HepG2 (cell line): ENCODE data around the gene ERC1. TPM values are rescaled to one million over a fixed set of nuclear protein-coding genes. Genes with fewer than 3 reads are reported as not detected.

ENCODE experiments used
- ATRX ChIP-seq: sonication (generic); formaldehyde crosslinking; IDR thresholded peaks from 2 replicates; pipeline ENCODE4 v1.4.0; 2020; ENCODE audit warnings: missing genetic modification reagents, borderline replicate concordance
- CREB1 ChIP-seq, 2 experiments: fragments of 450-650 bp in 1 of 2; IDR thresholded peaks; 2 replicates each; pipeline ENCODE4 v1.6.1; 2016 to 2017; ENCODE audit warnings: control low read depth in 1 of 2, mild to moderate bottlenecking in 1 of 2, missing compliant biosample characterization in 1 of 2, missing genetic modification characterization in 1 of 2
- HCFC1 ChIP-seq: fragments of 150-350 bp; IDR thresholded peaks from 2 replicates; pipeline ENCODE4 v1.6.1; 2014; ENCODE audit warnings: low read depth, low read length
- HNF4G ChIP-seq, 2 experiments: sonication (generic) in 1 of 2; formaldehyde crosslinking in 1 of 2; IDR thresholded peaks; 2 replicates each; pipeline versions ENCODE4 v1.4.0 to v1.6.1; 2011 to 2020; ENCODE audit warnings: borderline replicate concordance in 2 of 2, low read depth in 2 of 2, mild to moderate bottlenecking in 2 of 2, low read length in 1 of 2, missing genetic modification reagents in 1 of 2, moderate library complexity in 1 of 2
- HOXA7 ChIP-seq: sonication (generic); formaldehyde crosslinking; IDR thresholded peaks from 2 replicates; pipeline ENCODE4 v1.8.1; 2022; ENCODE audit warnings: mild to moderate bottlenecking, missing genetic modification reagents, moderate library complexity
- KDM5B ChIP-seq: sonication (generic); formaldehyde crosslinking; IDR thresholded peaks from 2 replicates; pipeline ENCODE4 v1.4.0; 2020; ENCODE audit warnings: missing genetic modification reagents, mild to moderate bottlenecking, borderline replicate concordance
- NFIC ChIP-seq: IDR thresholded peaks from 2 replicates; pipeline ENCODE4 v1.6.1; 2012; ENCODE audit warnings: mild to moderate bottlenecking, low read length, inconsistent platforms
- SP5 ChIP-seq: IDR thresholded peaks from 2 replicates; pipeline ENCODE4 v1.6.1; 2016; ENCODE audit warnings: low read depth, borderline replicate concordance
- SRSF9 ChIP-seq: fragments of 200-400 bp; formaldehyde crosslinking; IDR thresholded peaks from 2 replicates; pipeline ENCODE4 v1.6.1; 2018; ENCODE audit warnings: borderline replicate concordance, mild to moderate bottlenecking, low read depth, low read length; ENCODE audit not compliant: insufficient read depth, poor library complexity, severe bottlenecking
- ZBTB7B ChIP-seq: sonication (generic); formaldehyde crosslinking; IDR thresholded peaks from 2 replicates; pipeline ENCODE4 v1.4.0; 2020; ENCODE audit warnings: missing genetic modification reagents
- ZFY ChIP-seq: sonication (generic); formaldehyde crosslinking; IDR thresholded peaks from 2 replicates; pipeline ENCODE4 v1.4.0; 2020; ENCODE audit warnings: missing genetic modification reagents
- ZNF773 ChIP-seq: sonication (generic); formaldehyde crosslinking; IDR thresholded peaks from 2 replicates; pipeline ENCODE4 v1.4.0; 2020; ENCODE audit warnings: missing genetic modification reagents, borderline replicate concordance
- ZSCAN29 ChIP-seq: sonication (generic); formaldehyde crosslinking; conservative IDR thresholded peaks from 2 replicates; pipeline ENCODE4 v1.4.0; 2020; ENCODE audit warnings: mild to moderate bottlenecking, missing genetic modification reagents
- polyA plus RNA-seq, 8 experiments: library from polyadenylated mRNA; depleted of rRNA in 3 of 8; stranded (reverse) in 7 of 8; unstranded in 1 of 8; fragments of >200 nt; fragmentation: Illumina TruSeq in 4 of 8; extraction: Trizol in 4 of 8; gene quantifications; 2 replicates each; pipeline versions ENCODE4 v1.2.1 to v1.2.3, GENCODE V29; 2011 to 2016; ENCODE audit warnings: low read depth in 4 of 8, missing spikeins in 1 of 8, mixed read lengths in 1 of 8; ENCODE audit not compliant: insufficient read depth in 1 of 8
- total RNA-seq, 5 experiments: library from RNA; depleted of rRNA; stranded (reverse); fragments of >200 nt; fragmentation: Illumina TruSeq; extraction: Trizol; gene quantifications; 2 replicates each; pipeline ENCODE4 v1.2.3, GENCODE V29; 2016; ENCODE audit warnings: low read depth in 1 of 5
- TF ChIP-seq, protein P1 (sequence below): sonication (generic); formaldehyde crosslinking; IDR thresholded peaks from one replicate; pipeline ENCODE4 v1.5.1; 2020; ENCODE audit warnings: mild to moderate bottlenecking, missing genetic modification reagents; ENCODE audit errors: not compliant biosample characterization
- TF ChIP-seq, protein P2 (sequence below): sonication (generic); formaldehyde crosslinking; IDR thresholded peaks from 2 replicates; pipeline ENCODE4 v1.4.0; 2020; ENCODE audit warnings: missing genetic modification reagents
- TF ChIP-seq, protein P3 (sequence below): sonication (generic); formaldehyde crosslinking; IDR thresholded peaks from 2 replicates; pipeline ENCODE4 v1.8.1; 2023; ENCODE audit warnings: mild to moderate bottlenecking, inconsistent platforms, moderate library complexity, missing genetic modification reagents, borderline replicate concordance

The ERC1 gene
- total and polyA plus RNA-seq, 2 of the 13 experiments (the other 11 are each of a cell fraction or from before 2014, with no cell fraction given), result 6.1 to 12.4 TPM

DNA sequence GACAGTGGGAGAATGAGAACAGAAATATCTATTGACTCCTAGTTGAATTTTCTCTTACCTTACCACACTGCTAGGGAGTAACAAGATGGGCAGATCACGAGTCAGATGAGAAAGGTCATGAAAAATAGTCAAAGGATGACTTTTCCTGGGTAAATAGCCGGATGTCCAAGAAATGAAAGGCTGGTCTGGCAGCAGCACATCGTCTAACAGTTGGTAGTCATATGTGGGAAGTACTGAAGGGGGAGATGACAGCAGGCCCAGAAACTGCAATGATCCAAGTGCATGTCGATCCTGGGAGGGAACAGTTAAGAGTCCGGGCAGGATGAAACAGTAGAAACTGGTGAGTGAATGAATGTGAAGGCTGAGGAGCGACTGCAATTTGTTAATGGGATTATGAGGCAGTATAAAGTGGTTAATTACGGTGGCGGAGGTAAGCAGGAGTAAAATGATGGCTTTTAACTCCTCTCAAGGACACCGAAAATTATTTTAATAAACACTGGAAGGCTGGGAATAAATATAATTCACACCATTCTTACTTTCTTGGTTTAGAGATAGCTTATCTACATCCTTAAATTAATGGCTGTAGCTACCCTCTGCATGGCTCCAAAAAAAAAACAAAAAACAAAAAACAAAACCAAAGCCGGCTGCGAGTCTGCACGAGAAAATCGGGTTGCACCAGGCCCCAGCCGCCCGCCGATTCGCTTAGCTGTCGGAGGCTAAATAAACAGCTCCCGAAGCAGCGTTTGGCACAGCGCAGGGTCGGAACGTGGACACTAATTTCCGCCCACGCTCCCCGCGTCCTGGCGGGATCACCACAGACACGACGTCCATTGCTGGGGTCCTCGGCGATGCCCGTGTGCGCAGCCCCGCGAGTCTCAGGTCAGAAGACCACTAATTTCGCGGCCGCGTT is 1.0 kb upstream of the ERC1 start (continued):
- TF ChIP-seq, protein P1, sequence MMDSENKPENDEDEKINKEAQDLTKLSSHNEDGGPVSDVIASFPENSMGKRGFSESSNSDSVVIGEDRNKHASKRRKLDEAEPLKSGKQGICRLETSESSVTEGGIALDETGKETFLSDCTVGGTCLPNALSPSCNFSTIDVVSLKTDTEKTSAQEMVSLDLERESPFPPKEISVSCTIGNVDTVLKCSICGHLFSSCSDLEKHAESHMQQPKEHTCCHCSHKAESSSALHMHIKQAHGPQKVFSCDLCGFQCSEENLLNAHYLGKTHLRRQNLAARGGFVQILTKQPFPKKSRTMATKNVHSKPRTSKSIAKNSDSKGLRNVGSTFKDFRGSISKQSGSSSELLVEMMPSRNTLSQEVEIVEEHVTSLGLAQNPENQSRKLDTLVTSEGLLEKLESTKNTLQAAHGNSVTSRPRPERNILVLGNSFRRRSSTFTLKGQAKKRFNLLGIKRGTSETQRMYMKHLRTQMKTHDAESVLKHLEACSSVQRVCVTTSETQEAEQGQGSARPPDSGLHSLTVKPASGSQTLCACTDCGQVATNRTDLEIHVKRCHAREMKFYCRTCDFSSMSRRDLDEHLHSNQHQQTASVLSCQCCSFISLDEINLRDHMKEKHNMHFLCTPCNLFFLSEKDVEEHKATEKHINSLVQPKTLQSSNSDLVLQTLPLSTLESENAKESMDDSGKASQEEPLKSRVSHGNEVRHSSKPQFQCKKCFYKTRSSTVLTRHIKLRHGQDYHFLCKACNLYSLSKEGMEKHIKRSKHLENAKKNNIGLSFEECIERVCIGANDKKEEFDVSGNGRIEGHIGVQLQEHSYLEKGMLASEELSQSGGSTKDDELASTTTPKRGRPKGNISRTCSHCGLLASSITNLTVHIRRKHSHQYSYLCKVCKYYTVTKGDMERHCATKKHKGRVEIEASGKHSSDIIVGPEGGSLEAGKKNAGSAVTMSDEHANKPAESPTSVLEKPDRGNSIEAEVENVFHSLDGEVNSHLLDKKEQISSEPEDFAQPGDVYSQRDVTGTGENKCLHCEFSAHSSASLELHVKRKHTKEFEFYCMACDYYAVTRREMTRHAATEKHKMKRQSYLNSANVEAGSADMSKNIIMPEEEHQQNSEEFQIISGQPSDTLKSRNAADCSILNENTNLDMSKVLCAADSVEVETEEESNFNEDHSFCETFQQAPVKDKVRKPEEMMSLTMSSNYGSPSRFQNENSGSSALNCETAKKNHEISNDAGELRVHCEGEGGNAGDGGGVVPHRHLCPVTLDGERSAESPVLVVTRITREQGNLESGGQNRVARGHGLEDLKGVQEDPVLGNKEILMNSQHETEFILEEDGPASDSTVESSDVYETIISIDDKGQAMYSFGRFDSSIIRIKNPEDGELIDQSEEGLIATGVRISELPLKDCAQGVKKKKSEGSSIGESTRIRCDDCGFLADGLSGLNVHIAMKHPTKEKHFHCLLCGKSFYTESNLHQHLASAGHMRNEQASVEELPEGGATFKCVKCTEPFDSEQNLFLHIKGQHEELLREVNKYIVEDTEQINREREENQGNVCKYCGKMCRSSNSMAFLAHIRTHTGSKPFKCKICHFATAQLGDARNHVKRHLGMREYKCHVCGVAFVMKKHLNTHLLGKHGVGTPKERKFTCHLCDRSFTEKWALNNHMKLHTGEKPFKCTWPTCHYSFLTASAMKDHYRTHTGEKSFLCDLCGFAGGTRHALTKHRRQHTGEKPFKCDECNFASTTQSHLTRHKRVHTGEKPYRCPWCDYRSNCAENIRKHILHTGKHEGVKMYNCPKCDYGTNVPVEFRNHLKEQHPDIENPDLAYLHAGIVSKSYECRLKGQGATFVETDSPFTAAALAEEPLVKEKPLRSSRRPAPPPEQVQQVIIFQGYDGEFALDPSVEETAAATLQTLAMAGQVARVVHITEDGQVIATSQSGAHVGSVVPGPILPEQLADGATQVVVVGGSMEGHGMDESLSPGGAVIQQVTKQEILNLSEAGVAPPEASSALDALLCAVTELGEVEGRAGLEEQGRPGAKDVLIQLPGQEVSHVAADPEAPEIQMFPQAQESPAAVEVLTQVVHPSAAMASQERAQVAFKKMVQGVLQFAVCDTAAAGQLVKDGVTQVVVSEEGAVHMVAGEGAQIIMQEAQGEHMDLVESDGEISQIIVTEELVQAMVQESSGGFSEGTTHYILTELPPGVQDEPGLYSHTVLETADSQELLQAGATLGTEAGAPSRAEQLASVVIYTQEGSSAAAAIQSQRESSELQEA (CRISPR knock-in tag), result peak; percentile 27
- TF ChIP-seq ZBTB7B (no peak), HOXA7 (CRISPR knock-in tag) (peak; percentile 25; the same call in 1 of the 2 replicates), KDM5B (peak; percentile 87; the same call in 1 of the 2 replicates), HNF4G (IDR thresholded peaks at IDR 0.05; ENCODE audit: borderline replicate concordance, low read depth, low read length) (no peak), HNF4G (CRISPR knock-in tag; IDR thresholded peaks at IDR 0.05; ENCODE audit: borderline replicate concordance, low read depth) (peak; percentile 7; the same call in 1 of the 2 replicates), ZFY (CRISPR knock-in tag) (peak; percentile 73), NFIC (no peak), ZSCAN29 (CRISPR knock-in tag) (peak; percentile 45; the same call in 1 of the 2 replicates), ZNF773 (CRISPR knock-in tag) (0 out of 2 replicates have a peak, but pooled peaks have one; percentile 22), CREB1 (IDR thresholded peaks at IDR 0.05) (no peak), CREB1 (CRISPR knock-in tag; IDR thresholded peaks at IDR 0.05) (peak; percentile 36; the same call in 1 of the 2 replicates), ATRX (CRISPR knock-in tag) (no peak), SP5 (no peak), HCFC1 (no peak), SRSF9 (no peak)
- TF ChIP-seq, protein P2, sequence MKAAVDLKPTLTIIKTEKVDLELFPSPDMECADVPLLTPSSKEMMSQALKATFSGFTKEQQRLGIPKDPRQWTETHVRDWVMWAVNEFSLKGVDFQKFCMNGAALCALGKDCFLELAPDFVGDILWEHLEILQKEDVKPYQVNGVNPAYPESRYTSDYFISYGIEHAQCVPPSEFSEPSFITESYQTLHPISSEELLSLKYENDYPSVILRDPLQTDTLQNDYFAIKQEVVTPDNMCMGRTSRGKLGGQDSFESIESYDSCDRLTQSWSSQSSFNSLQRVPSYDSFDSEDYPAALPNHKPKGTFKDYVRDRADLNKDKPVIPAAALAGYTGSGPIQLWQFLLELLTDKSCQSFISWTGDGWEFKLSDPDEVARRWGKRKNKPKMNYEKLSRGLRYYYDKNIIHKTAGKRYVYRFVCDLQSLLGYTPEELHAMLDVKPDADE (CRISPR knock-in tag), result 0 out of 2 replicates have a peak, but pooled peaks have one; percentile 20
- TF ChIP-seq, protein P3, sequence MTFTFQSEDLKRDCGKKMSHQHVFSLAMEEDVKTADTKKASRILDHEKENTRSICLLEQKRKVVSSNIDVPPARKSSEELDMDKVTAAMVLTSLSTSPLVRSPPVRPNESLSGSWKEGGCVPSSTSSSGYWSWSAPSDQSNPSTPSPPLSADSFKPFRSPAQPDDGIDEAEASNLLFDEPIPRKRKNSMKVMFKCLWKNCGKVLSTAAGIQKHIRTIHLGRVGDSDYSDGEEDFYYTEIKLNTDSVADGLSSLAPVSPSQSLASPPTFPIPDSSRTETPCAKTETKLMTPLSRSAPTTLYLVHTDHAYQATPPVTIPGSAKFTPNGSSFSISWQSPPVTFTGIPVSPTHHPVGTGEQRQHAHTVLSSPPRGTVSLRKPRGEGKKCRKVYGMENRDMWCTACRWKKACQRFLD (CRISPR knock-in tag), result peak; percentile 93; the same call in 1 of the 2 replicates
